Esophagus squamous epithelium (tissue), 5 donors: Measurements from ENCODE around the gene BUD23. TPM values are rescaled to one million over a fixed set of nuclear protein-coding genes. Genes with fewer than 3 reads are reported as not detected.

Source experiments
- DNase-seq: peaks from one replicate; lab custom pipeline; 2025; lab: John Stamatoyannopoulos, UW
- H3K27ac ChIP-seq, 4 donors: fragments of 200-600 bp; sonication (generic); one replicate each; pipeline ENCODE4 v1.5.1; 2016 to 2019; ENCODE audit warnings: mild to moderate bottlenecking in 1 of 4
- H3K27me3 ChIP-seq, 4 donors: fragments of 200-600 bp; sonication (generic); 1 replicate in 3 of 4; 2 replicates in 1 of 4; pipeline versions ENCODE4 v1.5.1 to v1.6.0; 2017 to 2021; ENCODE audit warnings: antibody characterized with exemption in 1 of 4
- H3K36me3 ChIP-seq, 3 donors: fragments of 200-600 bp; sonication (generic); one replicate each; pipeline ENCODE4 v1.5.1; 2016 to 2019
- H3K4me1 ChIP-seq, 3 donors: fragments of 200-600 bp; sonication (generic); one replicate each; pipeline ENCODE4 v1.5.1; 2017 to 2019
- H3K4me3 ChIP-seq, 4 donors: fragments of 200-600 bp; sonication (generic); 1 replicate in 3 of 4; 2 replicates in 1 of 4; pipeline ENCODE4 v1.5.1; 2016 to 2019; ENCODE audit warnings: mild to moderate bottlenecking in 2 of 4, moderate library complexity in 1 of 4
- H3K9me3 ChIP-seq, 3 donors: fragments of 200-600 bp; sonication (generic); one replicate each; pipeline ENCODE4 v1.5.1; 2016 to 2019
- CTCF ChIP-seq, 6 experiments: fragments of 450-650 bp in 4 of 6; fragments of 200-600 bp in 2 of 6; sonication (generic) in 2 of 6; IDR thresholded peaks; one replicate each; pipeline ENCODE4 v1.5.1; 2016 to 2019; ENCODE audit warnings: antibody characterized with exemption in 6 of 6, mild to moderate bottlenecking in 4 of 6, moderate library complexity in 4 of 6
- POLR2A ChIP-seq, 4 donors: fragments of 450-650 bp; IDR thresholded peaks; one replicate each; pipeline ENCODE4 v1.6.1; 2017; ENCODE audit warnings: antibody characterized with exemption in 4 of 4, mild to moderate bottlenecking in 4 of 4, moderate library complexity in 3 of 4
- WGBS, 2 donors: methylation state at CpG; one replicate each; pipeline ENCODE4 v1.1.5; 2018; 5-methylcytosine and 5-hydroxymethylcytosine counted together
- intact Hi-C: fragments of 100-400 bp; cut with DNase I; formaldehyde crosslinking; loops from one replicate; pipeline ENCODE4 v1.15.0; 2022
- total RNA-seq, 4 donors: library from RNA; depleted of rRNA; stranded (reverse); fragments of >200 nt; gene quantifications; one replicate each; pipeline ENCODE4 v1.1.0, GENCODE V29; 2016
- donor health status: DM: yes; HTN: yes; CAD: no.

BUD23 gene
- total RNA-seq, 4 donors from 2014 or later: 24.9 to 44.7 (median 42.6) TPM

GRCh38 chr7:73740212-73740611, 56.8 kb downstream of the BUD23 start:
- TF ChIP-seq CTCF (IDR thresholded peaks at IDR 0.05) (no peak), POLR2A (IDR thresholded peaks at IDR 0.05) (no peak)
- Histone ChIP-seq H3K27ac (peak overlapping the region in 3 of 4 donors; percentile 44 to 94 (median 93)), H3K4me1 (peaks cover 23 to 75% (median 23%) of the 10 kb centered on the region in 3 donors), H3K9me3 (no peaks in the 10 kb centered on the region), H3K36me3 (peaks cover 0 to 23% (median 7%) of the 10 kb centered on the region in 3 donors), H3K27me3 (no peaks in the 10 kb centered on the region), H3K4me3 (no peak overlapping the region)
- no peak for DNase-seq
- WGBS, 2 donors: 86 to 91% methylated on average over 7 of the region's 7 CpGs
- intact Hi-C loops: no loop called here

GRCh38 chr7:73740771-73741170, 57.4 kb downstream of the BUD23 start:
- WGBS, 2 donors: 69 to 81% methylated on average over 5 of the region's 5 CpGs
- Histone ChIP-seq H3K27ac (peak overlapping the region in 3 of 4 donors; percentile 44 to 94 (median 93)), H3K4me1 (peaks cover 20 to 72% (median 23%) of the 10 kb centered on the region in 3 donors), H3K36me3 (peaks cover 0 to 19% (median 7%) of the 10 kb centered on the region in 3 donors), H3K27me3 (no peaks in the 10 kb centered on the region), H3K4me3 (no peak overlapping the region), H3K9me3 (no peaks in the 10 kb centered on the region)
- intact Hi-C loops: no loop called here
- no peak for DNase-seq
- TF ChIP-seq POLR2A (IDR thresholded peaks at IDR 0.05) (no peak), CTCF (IDR thresholded peaks at IDR 0.05) (no peak)

- Histone ChIP-seq H3K27me3 (no peaks in the 10 kb centered on the region), H3K9me3 (no peaks in the 10 kb centered on the region), H3K4me1 (peaks cover 20 to 79% (median 23%) of the 10 kb centered on the region in 3 donors), H3K36me3 (peaks cover 0 to 10% (median 2%) of the 10 kb centered on the region in 3 donors), H3K4me3 (no peak overlapping the region), H3K27ac (peak overlapping the region in 2 of 4 donors; percentile 93 to 94)
- 95 to 98% methylated on average over 4 to 5 of the region's 5 CpGs for WGBS, 2 donors
- no peak for DNase-seq
- TF ChIP-seq POLR2A (IDR thresholded peaks at IDR 0.05): no peak
- intact Hi-C loops: no loop called here
Observed at GRCh38 chr7:73741600-73741999, 58.2 kb downstream of the BUD23 start.

- peak overlapping the region in 3 of 4 donors; percentile 13 to 23 (median 15) for H3K4me3 ChIP-seq
- H3K27ac ChIP-seq: peak overlapping the region; percentile 77 to 94 (median 88)
- no peaks in the 10 kb centered on the region for H3K27me3 ChIP-seq
- TF ChIP-seq CTCF (IDR thresholded peaks at IDR 0.05): peak in 1 of 6 experiments; percentile 14
- TF ChIP-seq POLR2A (IDR thresholded peaks at IDR 0.05): no peak
- intact Hi-C loops: no loop called here
- no peaks in the 10 kb centered on the region for H3K9me3 ChIP-seq
- peaks cover 18 to 76% (median 23%) of the 10 kb centered on the region in 3 donors for H3K4me1 ChIP-seq
- peaks cover 0 to 3% (median 0%) of the 10 kb centered on the region in 3 donors for H3K36me3 ChIP-seq
- no peak for DNase-seq
- WGBS, 2 donors: 59 to 62% methylated on average over 3 to 5 of the region's 7 CpGs
Observed at GRCh38 chr7:73742338-73742752, 58.9 kb downstream of the BUD23 start.

DNA sequence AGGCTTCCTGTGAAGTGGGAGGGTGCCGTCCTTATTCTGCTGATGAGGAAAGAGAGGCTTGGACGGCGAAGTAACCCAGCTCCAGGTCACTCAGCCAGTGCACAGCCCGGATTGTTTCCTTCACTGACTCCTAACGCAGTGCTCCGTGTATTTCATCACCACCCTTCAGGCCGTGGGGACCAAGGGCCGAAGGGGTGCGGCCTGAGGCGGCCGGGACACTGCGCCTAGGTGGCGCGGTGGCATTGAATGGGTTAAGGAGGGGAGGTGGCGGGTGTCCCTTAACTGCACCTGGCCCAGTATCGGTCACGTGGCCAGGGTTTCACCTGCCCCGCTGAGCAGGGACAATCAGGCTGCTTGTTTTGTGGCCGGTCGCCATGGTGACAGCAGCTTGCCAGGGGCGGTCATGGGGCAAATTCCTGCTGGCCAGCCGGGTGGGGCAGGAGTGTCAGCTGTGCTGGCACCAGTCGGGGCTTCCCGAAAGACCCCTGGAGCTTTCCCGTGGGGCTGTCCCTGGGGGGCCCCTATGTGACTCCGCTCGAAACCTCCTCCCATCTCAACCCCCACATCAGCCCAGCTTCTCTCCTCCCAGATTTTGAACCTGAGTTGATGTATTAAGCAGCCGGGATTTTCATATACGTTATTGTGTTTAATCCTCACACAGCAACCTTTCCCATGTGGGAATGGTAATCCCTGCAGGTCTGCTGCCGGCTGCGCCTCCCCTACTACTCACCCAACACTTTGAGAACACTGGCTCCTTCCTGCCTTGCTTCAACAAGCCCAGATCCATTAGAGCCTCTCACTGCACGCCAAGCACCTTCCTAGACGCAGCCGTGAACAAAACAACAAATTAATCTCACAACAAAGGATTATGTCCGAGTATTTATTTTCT, 59.6 kb downstream of the BUD23 start:
- WGBS, 2 donors: 22 to 28% methylated on average over 12 to 18 of the region's 35 CpGs
- H3K4me3 ChIP-seq: peak overlapping the region; percentile 13 to 23 (median 15)

More for the DNA sequence above, 59.6 kb downstream of the BUD23 start:
- H3K36me3 ChIP-seq: no peaks in the 10 kb centered on the region
- DNase-seq: no peak
- H3K27me3 ChIP-seq: no peaks in the 10 kb centered on the region
- TF ChIP-seq CTCF (IDR thresholded peaks at IDR 0.05): no peak
- peak in 1 of 4 donors; percentile 29 for TF ChIP-seq POLR2A (IDR thresholded peaks at IDR 0.05)
- no peaks in the 10 kb centered on the region for H3K9me3 ChIP-seq
- H3K4me1 ChIP-seq: peaks cover 11 to 70% (median 23%) of the 10 kb centered on the region in 3 donors
- peak overlapping the region; percentile 77 to 94 (median 88) for H3K27ac ChIP-seq
- intact Hi-C loops: no loop called here
